HG03095 (cell line): ENCODE results near the gene KIAA0753.
"Not testable (repeated sequence)": the region's sequence is repeated elsewhere in the genome, so short reads cannot be mapped to it uniquely, and the experiment has no call there.

ENCODE experiments used
- ATAC-seq: cut with Tn5 transposase; IDR thresholded peaks from one replicate; pipeline ENCODE4 v1.9.1; 2021; ENCODE audit warnings: moderate library complexity; ENCODE audit not compliant: unreplicated experiment

KIAA0753 gene

GRCh38 chr17:6603744-6604325 is 36.7 kb downstream of the KIAA0753 start:
- no peak for ATAC-seq

DNA sequence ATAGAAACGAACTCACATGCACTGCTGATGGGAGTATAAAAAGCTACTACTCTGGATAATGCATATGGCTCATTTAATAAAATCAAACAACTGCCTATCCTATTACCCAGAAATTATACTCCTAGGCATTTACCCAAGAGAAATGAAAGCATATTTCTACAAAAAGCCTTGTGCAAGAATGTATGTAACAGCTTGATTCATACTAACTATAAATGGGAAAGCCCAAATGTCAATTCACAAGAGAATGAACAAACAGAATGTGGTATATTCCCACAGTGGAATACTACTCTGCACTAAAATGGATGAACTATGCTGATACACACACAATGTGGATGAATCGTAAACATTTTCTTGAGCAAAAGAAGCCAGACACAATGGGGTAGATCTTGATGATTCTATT is 38.4 kb downstream of the KIAA0753 start:
- ATAC-seq, result no peak

DNA sequence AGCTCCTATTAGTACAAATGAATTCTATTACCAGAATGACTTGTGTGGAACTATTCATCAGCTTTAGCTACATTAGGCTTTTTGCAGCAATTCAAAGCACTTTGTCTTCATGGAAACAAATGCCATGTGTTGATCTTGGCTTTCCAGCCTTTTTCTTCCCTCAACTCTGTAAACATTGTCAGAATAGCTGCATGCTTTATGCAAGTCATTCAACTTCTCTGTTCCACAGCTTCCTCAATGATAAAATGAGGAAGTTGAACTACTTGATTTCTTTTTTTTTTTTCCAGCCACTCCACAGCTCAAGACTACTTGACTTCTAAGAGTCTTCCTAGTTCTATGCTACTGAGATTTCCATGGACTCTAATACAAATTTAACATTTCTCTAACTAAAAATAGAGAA is 41.1 kb downstream of the KIAA0753 start:
- no peak for ATAC-seq

- ATAC-seq, result no peak
These were observed 42.8 kb downstream of the KIAA0753 start for GRCh38 chr17:6597727-6598126.

DNA sequence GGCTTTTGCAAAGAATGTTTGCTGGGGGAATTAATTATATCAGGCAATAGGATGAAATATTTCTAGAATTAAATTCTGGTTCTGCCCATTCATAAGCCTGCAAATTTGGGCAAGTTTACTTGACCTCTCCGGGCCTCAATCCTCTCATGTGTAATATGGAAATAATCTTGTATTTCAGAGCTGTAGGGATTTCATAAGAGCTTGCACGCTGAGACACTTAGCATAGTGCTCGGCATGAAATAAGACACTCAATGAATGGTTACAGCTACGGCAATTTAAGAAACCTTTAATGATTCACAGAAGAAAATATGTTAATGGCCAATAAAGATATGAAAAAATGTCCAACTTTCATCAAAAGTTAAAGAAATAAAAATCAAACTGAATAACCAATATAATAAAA is 43.6 kb downstream of the KIAA0753 start:
- no peak for ATAC-seq

DNA sequence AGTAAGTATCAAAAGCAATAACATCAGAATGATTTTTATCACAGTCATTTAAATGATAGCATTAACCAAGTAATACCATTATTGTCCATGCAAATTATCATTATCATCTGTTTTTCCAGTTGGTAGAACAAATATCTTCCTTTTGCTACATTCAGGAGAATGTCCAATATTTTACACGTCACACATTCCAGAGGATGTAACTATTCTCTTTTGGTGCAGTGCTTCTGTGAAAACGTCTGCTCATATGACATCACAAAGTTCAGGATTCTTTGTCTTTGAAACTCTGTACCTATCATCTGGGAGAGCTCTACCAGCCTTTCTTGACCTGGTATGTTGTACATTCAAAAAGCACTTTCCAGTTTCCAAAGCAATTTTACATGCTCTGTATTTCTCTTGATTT is 44.0 kb downstream of the KIAA0753 start:
- ATAC-seq, result no peak

GRCh38 chr17:6596081-6596480 is 44.4 kb downstream of the KIAA0753 start:
- no peak for ATAC-seq

GRCh38 chr17:6593371-6593770 is 47.1 kb downstream of the KIAA0753 start:
- ATAC-seq, result not testable (repeated sequence)

- ATAC-seq, result no peak
These were observed 48.3 kb downstream of the KIAA0753 start for GRCh38 chr17:6592173-6592572.

GRCh38 chr17:6591599-6592158 is 48.8 kb downstream of the KIAA0753 start:
- ATAC-seq, result no peak

DNA sequence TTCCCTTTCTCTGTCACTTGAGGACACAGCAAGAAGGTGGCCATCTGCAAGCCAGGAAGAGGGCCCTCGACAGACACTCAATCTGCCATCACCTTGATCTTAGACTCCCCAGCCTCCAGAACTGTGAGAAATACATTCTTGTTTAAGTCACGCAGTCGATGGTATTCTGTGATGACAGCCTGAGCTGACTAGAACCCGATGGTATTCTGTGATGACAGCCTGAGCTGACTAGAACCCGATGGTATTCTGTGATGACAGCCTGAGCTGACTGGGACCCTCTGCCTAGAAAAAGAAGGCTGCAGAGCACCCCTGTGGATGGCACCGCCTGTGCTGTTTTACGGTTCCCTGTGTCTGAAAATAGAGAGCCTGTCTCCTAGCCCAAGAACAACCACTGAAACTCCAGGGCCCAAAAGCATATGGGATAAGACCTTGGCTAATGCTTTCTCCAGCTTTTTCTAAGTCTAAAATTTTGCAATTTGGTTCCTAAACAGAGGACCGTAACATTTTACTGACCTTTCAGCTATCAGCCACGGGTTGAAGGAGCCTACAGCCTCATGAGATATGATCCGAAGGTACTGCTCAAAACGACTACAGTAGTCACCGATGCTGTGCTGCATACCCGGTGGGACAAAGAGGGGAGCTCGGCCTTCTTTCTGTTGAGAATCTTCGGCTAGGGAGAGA is 51.1 kb downstream of the KIAA0753 start:
- no peak for ATAC-seq

DNA sequence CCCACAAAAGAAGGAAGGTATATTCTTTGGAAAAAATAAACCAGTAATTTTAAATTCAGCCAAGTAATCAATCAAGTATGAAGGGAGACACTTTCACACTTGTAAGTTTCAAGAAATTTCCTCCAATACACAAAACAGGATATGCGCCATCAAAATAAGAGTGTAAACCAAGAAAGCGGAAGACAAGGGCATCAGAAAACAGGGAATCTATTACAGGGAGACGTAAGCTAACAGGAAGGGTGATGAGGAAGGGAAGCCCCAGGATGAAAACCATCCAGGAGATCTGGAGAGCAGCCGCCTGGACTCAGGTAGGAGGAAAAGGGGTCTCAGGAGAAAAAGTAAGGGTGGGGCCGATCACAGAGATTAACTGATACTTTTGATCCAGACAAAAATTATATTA is 52.3 kb downstream of the KIAA0753 start:
- no peak for ATAC-seq

GRCh38 chr17:6587310-6587709 is 53.2 kb downstream of the KIAA0753 start:
- ATAC-seq, result no peak

- ATAC-seq, result no peak
These were observed 57.1 kb downstream of the KIAA0753 start for GRCh38 chr17:6583411-6583810.

GRCh38 chr17:6580625-6581024 is 59.9 kb downstream of the KIAA0753 start:
- ATAC-seq, result no peak

- no peak for ATAC-seq
These were observed 62.0 kb downstream of the KIAA0753 start for GRCh38 chr17:6578491-6578890.

GRCh38 chr17:6577686-6578263 is 62.7 kb downstream of the KIAA0753 start:
- ATAC-seq, result no peak

DNA sequence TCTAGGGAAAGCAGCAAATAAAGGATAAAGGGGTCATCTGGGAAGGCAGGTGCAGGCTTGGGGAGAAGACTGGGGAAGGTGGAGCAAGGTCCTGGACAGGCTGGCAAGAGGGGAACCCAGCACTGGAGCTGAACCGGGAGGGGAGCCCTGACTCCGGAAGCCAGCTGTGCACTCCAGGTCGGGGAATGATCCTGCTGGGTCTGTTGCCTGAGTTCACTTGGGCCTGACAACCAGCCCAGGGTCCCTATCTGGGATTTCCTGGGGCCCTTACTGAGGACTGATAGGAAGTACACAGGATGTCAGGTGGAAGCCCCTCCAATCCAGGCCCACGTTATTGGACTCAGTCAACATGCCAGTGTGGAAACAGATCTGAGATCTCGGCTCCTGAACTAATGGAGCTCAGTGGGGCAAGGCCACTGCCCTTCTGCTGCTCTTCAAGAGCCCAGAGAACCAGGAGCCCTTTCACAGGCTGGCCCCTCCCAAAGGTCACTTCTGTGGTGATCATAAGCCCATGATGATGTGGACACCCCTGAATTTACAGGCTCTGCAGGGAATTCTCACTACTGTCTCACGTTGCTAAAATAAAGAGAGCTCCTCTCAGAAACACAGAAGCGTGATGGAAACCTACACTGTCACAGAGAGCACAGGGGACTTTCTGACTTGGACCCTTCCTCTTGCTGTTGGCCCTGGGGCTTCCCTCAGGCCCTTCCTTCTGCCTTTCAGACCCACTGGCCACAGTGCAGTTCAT is 64.3 kb downstream of the KIAA0753 start:
- no peak for ATAC-seq

DNA sequence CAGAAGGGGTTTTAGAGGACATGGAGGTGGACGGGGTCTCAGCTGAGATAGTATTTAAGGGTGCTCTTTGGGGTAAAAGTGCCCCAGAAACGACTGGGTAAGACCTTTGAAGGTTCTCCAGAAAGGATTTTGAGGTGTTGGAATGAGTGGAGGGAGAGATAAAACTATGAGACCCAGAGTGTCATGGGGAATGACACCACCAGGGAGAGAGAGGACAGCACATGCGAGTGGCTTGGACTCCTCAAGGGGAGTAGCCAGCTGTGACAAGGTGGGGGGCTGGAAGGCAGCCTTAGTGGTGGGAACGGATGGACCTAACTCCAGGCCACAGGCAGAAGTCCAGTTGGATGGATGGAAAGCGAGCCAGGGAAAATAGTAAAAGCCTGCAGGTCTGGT is 64.9 kb downstream of the KIAA0753 start:
- no peak for ATAC-seq

DNA sequence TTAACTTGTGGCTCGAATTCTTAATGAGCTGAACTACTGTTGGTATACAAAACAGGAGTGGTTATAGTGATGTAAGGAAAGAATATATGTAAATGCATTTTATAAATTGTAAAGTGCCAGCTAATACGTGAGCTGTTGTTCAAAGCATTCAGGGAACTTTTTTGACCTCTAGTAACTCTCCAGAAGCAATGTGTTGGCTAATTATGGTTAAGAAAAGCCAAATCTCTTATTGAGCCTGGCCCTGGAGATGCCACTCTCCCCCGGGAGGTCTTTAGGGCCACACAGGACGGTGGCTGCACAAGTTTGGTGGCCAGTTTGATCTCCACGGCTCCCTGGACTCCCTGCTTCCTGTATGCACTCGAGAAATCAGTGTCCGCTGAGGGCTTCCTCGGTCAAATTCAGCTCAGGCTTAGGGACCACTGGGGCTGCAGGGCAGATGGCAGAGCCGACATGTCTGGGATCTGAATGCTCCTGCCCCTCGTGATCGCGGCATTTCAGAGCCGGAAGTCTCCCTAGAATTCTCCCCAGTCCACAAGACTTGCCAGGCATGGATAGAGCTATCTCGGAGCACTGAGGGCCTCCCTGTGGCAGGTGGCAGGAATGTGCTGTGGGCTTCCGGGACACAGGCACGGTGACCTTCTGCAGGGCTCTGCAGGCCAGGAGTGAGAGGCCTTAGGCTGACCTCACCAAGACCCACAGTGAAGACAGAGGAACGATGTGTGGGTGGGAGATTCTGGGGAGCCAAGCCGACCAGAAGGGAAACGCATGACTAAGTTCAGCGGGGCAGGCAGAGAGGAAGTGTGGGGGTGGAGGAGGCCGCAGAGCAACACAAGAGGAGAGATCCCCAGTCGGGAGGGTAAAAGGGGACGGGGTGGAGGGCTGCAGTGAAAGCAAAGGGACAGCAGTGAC is 65.6 kb downstream of the KIAA0753 start:
- no peak for ATAC-seq
